GM13976 (cell line): ENCODE results near the gene DHDDS.

Experiments used
- DNase-seq: peaks from one replicate; pipeline ENCODE4 v3.0.0; 2012; ENCODE audit warnings: low spot score
- CTCF ChIP-seq: IDR thresholded peaks from 2 replicates; pipeline ENCODE4 v1.5.1; 2012; ENCODE audit warnings: borderline replicate concordance, mild to moderate bottlenecking; ENCODE audit not compliant: insufficient read depth; ENCODE audit errors: extremely low read depth, missing control alignments, control extremely low read depth
- in situ Hi-C: fragments of 300-500 bp; cut with MboI; formaldehyde crosslinking; loops from one replicate; pipeline ENCODE4 v1.12.0; 2022; ENCODE audit warnings: low sequenced_read_pairs, mixed read lengths, inconsistent platforms; ENCODE audit not compliant: unreplicated experiment

Gene DHDDS

DNA sequence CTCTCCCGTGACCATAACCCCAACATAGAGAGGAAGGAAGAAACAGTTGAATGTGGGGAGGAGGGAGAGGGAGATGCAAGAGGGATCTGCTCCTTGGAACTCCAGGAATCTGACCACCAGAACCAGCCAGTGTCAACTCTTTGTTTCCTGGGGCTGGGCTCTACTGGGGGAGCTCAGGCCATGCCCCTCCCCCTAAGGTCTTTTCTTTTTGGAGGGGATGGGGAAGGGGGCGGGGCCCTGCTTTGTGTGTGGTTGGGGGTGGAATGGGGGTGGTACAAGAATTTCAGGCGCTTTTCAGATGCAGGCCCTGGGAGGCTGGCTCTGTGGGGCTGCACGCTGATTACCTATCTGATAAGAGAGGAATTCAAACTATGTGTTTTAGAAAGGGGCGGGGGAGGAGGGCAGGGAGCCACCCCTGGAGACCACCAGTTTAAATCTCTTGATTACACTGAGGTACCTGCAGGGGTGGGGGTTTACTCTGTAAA lies 13.2 kb upstream of the DHDDS start:
- no peak for TF ChIP-seq CTCF
- in situ Hi-C loops: no loop called here
- DNase-seq: no peak

- no peak for TF ChIP-seq CTCF
- DNase-seq: no peak
- in situ Hi-C loops: no loop called here
These were observed 12.6 kb upstream of the DHDDS start for GRCh38 chr1:26419494-26419893.

DNA sequence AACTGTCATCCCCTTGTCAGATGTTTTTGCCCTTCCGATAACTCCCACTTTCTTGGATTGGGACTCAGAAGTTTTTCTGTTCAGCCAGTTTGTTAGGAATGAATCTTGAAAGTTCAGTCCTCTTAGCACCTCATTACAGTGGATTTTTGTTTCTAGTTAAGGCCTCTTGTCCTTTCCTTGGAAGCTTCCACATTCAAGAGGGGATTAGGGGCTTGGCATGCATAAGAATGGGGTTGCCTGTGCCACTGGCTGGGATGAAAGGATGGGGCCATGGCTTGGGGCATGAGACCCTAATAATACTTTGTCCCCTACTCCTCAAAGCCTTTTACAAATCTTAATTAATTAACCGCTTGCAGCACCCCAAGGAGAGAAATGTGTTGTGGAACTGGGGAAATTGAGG lies 2.4 kb upstream of the DHDDS start:
- no peak for TF ChIP-seq CTCF
- no peak for DNase-seq
- in situ Hi-C loops: no loop called here

GRCh38 chr1:26432793-26433192 lies 672 bp downstream of the DHDDS start:
- no peak for TF ChIP-seq CTCF
- no peak for DNase-seq
- in situ Hi-C loops: no loop called here

GRCh38 chr1:26434161-26434752 lies 2.1 kb downstream of the DHDDS start:
- no peak for DNase-seq
- TF ChIP-seq CTCF: no peak
- in situ Hi-C loops: no loop called here

- in situ Hi-C loops: no loop called here
- TF ChIP-seq CTCF: no peak
- no peak for DNase-seq
These were observed 5.9 kb downstream of the DHDDS start for GRCh38 chr1:26438041-26438440.

DNA sequence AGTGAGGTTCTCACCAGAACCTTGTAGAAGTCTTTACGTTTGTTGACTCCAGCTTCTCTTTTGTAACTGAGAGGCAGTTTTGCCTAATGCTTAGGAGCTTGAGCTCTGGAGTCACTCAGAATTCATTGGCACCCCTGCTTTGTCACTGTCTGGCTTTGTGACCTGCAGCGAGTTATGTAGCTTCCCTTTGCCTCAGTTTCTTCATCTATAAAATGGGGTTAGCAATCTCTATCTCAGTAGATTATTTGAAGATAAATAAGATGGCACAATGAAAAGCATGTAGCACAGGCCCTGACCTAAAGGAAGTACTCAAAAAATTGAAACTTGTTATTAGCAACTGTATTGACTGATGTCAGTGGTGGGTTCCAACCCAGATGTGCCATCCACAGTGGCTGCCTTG lies 8.1 kb downstream of the DHDDS start:
- TF ChIP-seq CTCF: no peak
- in situ Hi-C loops: no loop called here
- no peak for DNase-seq
